H1 (cell line): ENCODE data around the gene TSC22D1. TPM values are rescaled to one million over a fixed set of nuclear protein-coding genes. Genes with fewer than 3 reads are reported as not detected.

Experiments
- CTCF ChIA-PET: fragments of 300-600 bp; sonication (Branson Sonifier 250); formaldehyde crosslinking; loops from one replicate; lab custom pipeline; 2021; ENCODE audit not compliant: partially characterized antibody; lab: Charles Lee
- POLR2A ChIA-PET: fragments of 300-600 bp; sonication (Branson Sonifier 250); formaldehyde crosslinking; loops from one replicate; lab custom pipeline; 2021; ENCODE audit warnings: inconsistent platforms; ENCODE audit not compliant: partially characterized antibody; lab: Charles Lee
- DNase-seq, 2 experiments: peaks; one replicate each; pipeline versions ENCODE4 v3.0.0 to v3.0.0-alpha.2; 2010 to 2022; ENCODE audit warnings: low spot score in 2 of 2, low read depth in 1 of 2, mixed read lengths in 1 of 2
- FAIRE-seq: peaks from 2 replicates; lab custom pipeline; 2011; peaks lifted over from hg19 to GRCh38; lab: Jason Lieb, UNC
- H2AFZ ChIP-seq: 2 replicates; pipeline ENCODE4 v1.8.1; 2012; ENCODE audit warnings: low read length, inconsistent platforms
- H2AK5ac ChIP-seq: 2 replicates; pipeline ENCODE4 v1.6.1; 2013; ENCODE audit warnings: low read depth, low read length
- H2BK120ac ChIP-seq: replicated peaks from 2 replicates; pipeline ENCODE3; 2013; ENCODE audit warnings: low read depth, low read length, inconsistent platforms
- H2BK12ac ChIP-seq: 2 replicates; pipeline ENCODE4 v1.6.1; 2013; ENCODE audit warnings: low read depth, low read length
- H2BK15ac ChIP-seq: 2 replicates; pipeline ENCODE4 v1.6.1; 2013; ENCODE audit warnings: low read length
- H2BK20ac ChIP-seq: 2 replicates; pipeline ENCODE4 v1.6.1; 2013; ENCODE audit warnings: low read length
- H2BK5ac ChIP-seq: 2 replicates; pipeline ENCODE4 v1.6.1; 2013; ENCODE audit warnings: low read depth, low read length
- H3K14ac ChIP-seq: 2 replicates; pipeline ENCODE4 v1.6.1; 2013; ENCODE audit warnings: inconsistent platforms; ENCODE audit not compliant: insufficient read length
- H3K18ac ChIP-seq: 2 replicates; pipeline ENCODE4 v1.6.1; 2013; ENCODE audit warnings: low read length; ENCODE audit errors: extremely low read depth
- H3K23ac ChIP-seq: 2 replicates; pipeline ENCODE4 v1.6.1; 2013; ENCODE audit warnings: inconsistent platforms; ENCODE audit not compliant: insufficient read length
- H3K23me2 ChIP-seq: 2 replicates; pipeline ENCODE4 v1.6.1; 2013; ENCODE audit warnings: low read depth, low read length
- H3K27ac ChIP-seq: 2 replicates; pipeline ENCODE4 v1.6.1; 2011; ENCODE audit warnings: low read depth, low read length, inconsistent platforms
- H3K27me3 ChIP-seq, 4 experiments: replicated peaks in 1 of 4; 1 replicate in 1 of 4; 2 replicates in 3 of 4; pipeline versions ENCODE4 v1.6.1 to v1.8.1; 2011 to 2013; ENCODE audit warnings: low read length in 3 of 4, mild to moderate bottlenecking in 3 of 4, inconsistent platforms in 2 of 4, mixed read lengths in 2 of 4, moderate library complexity in 1 of 4; ENCODE audit not compliant: control insufficient read depth in 3 of 4, insufficient read depth in 3 of 4; ENCODE audit errors: extremely low read depth in 1 of 4
- H3K36me3 ChIP-seq, 4 experiments: 2 replicates each; pipeline versions ENCODE4 v1.6.1 to v1.8.1; 2011 to 2013; ENCODE audit warnings: mild to moderate bottlenecking in 4 of 4, low read length in 3 of 4, moderate library complexity in 2 of 4, control low read depth in 1 of 4, inconsistent platforms in 1 of 4; ENCODE audit not compliant: insufficient read depth in 4 of 4, control insufficient read depth in 2 of 4
- H3K4ac ChIP-seq: replicated peaks from 2 replicates; pipeline ENCODE3; 2013; ENCODE audit warnings: low read length, low read depth, mixed read lengths, inconsistent platforms; ENCODE audit not compliant: insufficient read length
- H3K4me1 ChIP-seq, 4 experiments: replicated peaks in 1 of 4; 1 replicate in 1 of 4; 2 replicates in 3 of 4; pipeline versions ENCODE4 v1.6.1 to v1.8.1; 2011 to 2013; ENCODE audit warnings: low read length in 3 of 4, inconsistent platforms in 2 of 4, mixed read lengths in 1 of 4; ENCODE audit not compliant: insufficient read depth in 4 of 4, control insufficient read depth in 3 of 4
- H3K4me2 ChIP-seq, 2 experiments: 2 replicates each; pipeline versions ENCODE4 v1.6.1 to v1.8.1; 2011 to 2013; ENCODE audit warnings: low read depth in 2 of 2, low read length in 2 of 2, control low read depth in 1 of 2, inconsistent platforms in 1 of 2, mild to moderate bottlenecking in 1 of 2; ENCODE audit not compliant: insufficient read depth in 1 of 2
- H3K4me3 ChIP-seq, 4 experiments: fragments of 200-600, 300-600 bp in 1 of 4; sonication (generic), shearing (Covaris generic), sonication (Bioruptor Twin) in 1 of 4; 2 replicates each; pipeline versions ENCODE4 v1.5.1 to v1.8.1; 2011 to 2016; ENCODE audit warnings: low read length in 4 of 4, low read depth in 3 of 4, control low read depth in 2 of 4, inconsistent platforms in 2 of 4, mild to moderate bottlenecking in 2 of 4, mixed read lengths in 1 of 4, moderate library complexity in 1 of 4; ENCODE audit not compliant: insufficient read depth in 2 of 4; ENCODE audit errors: extremely low read depth in 1 of 4
- H3K56ac ChIP-seq: replicated peaks from 2 replicates; pipeline ENCODE3; 2013; ENCODE audit warnings: low read depth, mild to moderate bottlenecking, mixed read lengths, low read length, inconsistent platforms; ENCODE audit not compliant: insufficient read length
- H3K79me1 ChIP-seq: 2 replicates; pipeline ENCODE4 v1.6.1; 2013; ENCODE audit warnings: low read depth, low read length, control low read depth
- H3K79me2 ChIP-seq, 2 experiments: 2 replicates each; pipeline versions ENCODE4 v1.6.1 to v1.8.1; 2012 to 2013; ENCODE audit warnings: low read length in 2 of 2, mild to moderate bottlenecking in 2 of 2, inconsistent platforms in 1 of 2; ENCODE audit not compliant: insufficient read depth in 2 of 2, control insufficient read depth in 1 of 2
- H3K9ac ChIP-seq, 4 experiments: replicated peaks in 1 of 4; 1 replicate in 1 of 4; 2 replicates in 3 of 4; pipeline versions ENCODE4 v1.6.1 to v1.8.1; 2011 to 2013; ENCODE audit warnings: low read depth in 3 of 4, low read length in 3 of 4, control low read depth in 2 of 4, mild to moderate bottlenecking in 2 of 4, moderate library complexity in 2 of 4, inconsistent platforms in 1 of 4; ENCODE audit errors: extremely low read depth in 1 of 4
- H3K9me3 ChIP-seq, 2 experiments: 2 replicates each; pipeline versions ENCODE4 v1.6.1 to v1.8.1; 2012 to 2013; ENCODE audit warnings: mild to moderate bottlenecking in 2 of 2, moderate library complexity in 2 of 2, control low read depth in 1 of 2, inconsistent platforms in 1 of 2, low read depth in 1 of 2, low read length in 1 of 2, mixed read lengths in 1 of 2; ENCODE audit not compliant: insufficient read depth in 2 of 2
- H4K20me1 ChIP-seq, 2 experiments: replicated peaks in 1 of 2; 2 replicates each; pipeline versions ENCODE3 to v1.8.1; 2011 to 2013; ENCODE audit warnings: inconsistent platforms in 2 of 2, low read length in 2 of 2, mild to moderate bottlenecking in 1 of 2; ENCODE audit not compliant: insufficient read depth in 2 of 2, control insufficient read depth in 1 of 2
- H4K5ac ChIP-seq: 2 replicates; pipeline ENCODE4 v1.6.1; 2013; ENCODE audit warnings: low read length, low read depth, mixed read lengths, inconsistent platforms; ENCODE audit not compliant: insufficient read length
- H4K8ac ChIP-seq: 2 replicates; pipeline ENCODE4 v1.8.0; 2013; ENCODE audit warnings: mild to moderate bottlenecking, moderate library complexity, low read length, inconsistent platforms; ENCODE audit not compliant: insufficient read depth; ENCODE audit errors: extremely low read depth
- H4K91ac ChIP-seq: replicated peaks from 2 replicates; pipeline ENCODE3; 2013; ENCODE audit warnings: low read length, mixed read lengths, inconsistent platforms; ENCODE audit not compliant: insufficient read length
- BRCA1 ChIP-seq: IDR thresholded peaks from 2 replicates; pipeline ENCODE4 v1.6.1; 2012; ENCODE audit warnings: low read depth, low read length, improper control_type of control experiment
- CREB1 ChIP-seq: IDR thresholded peaks from 2 replicates; pipeline ENCODE4 v1.6.1; 2012; ENCODE audit warnings: inconsistent platforms
- E2F6 ChIP-seq: IDR thresholded peaks from 2 replicates; pipeline ENCODE4 v1.6.1; 2012; ENCODE audit warnings: inconsistent platforms
- KDM1A ChIP-seq: fragments of 200-600, 300-600 bp; sonication (generic); IDR thresholded peaks from 2 replicates; pipeline ENCODE4 v1.7.1; 2016; ENCODE audit warnings: mild to moderate bottlenecking, low read length, borderline replicate concordance
- KDM4A ChIP-seq: IDR thresholded peaks from one replicate; pipeline ENCODE4 v1.7.1; 2012; ENCODE audit warnings: low read depth, mild to moderate bottlenecking, moderate library complexity, low read length, inconsistent platforms; ENCODE audit not compliant: severe bottlenecking
- NRF1 ChIP-seq: IDR thresholded peaks from 2 replicates; pipeline ENCODE4 v1.6.1; 2011; ENCODE audit warnings: mild to moderate bottlenecking, low read depth, low read length, improper control_type of control experiment
- POU5F1 ChIP-seq: IDR thresholded peaks from 2 replicates; pipeline ENCODE4 v1.6.1; 2011; ENCODE audit warnings: low read depth, mild to moderate bottlenecking, low read length, moderate library complexity
- SIX5 ChIP-seq: IDR thresholded peaks from 2 replicates; pipeline ENCODE4 v1.6.1; 2011; ENCODE audit warnings: mild to moderate bottlenecking, low read depth, low read length
- USF2 ChIP-seq: IDR thresholded peaks from 2 replicates; pipeline ENCODE4 v1.6.1; 2011; ENCODE audit warnings: low read length, improper control_type of control experiment
- WGBS, 2 experiments: shearing (Covaris generic) in 1 of 2; methylation state at CpG; one replicate each; pipeline versions ENCODE4 v1.1.6 to v1.1.7; 2013 to 2015; ENCODE audit warnings: low lambda C conversion rate in 2 of 2, mixed read lengths in 2 of 2, inconsistent platforms in 1 of 2, low coverage in 1 of 2, missing lambda C conversion rate in 1 of 2; ENCODE audit not compliant: insufficient replicate concordance in 2 of 2, insufficient coverage in 1 of 2, insufficient read length in 1 of 2; ENCODE audit errors: extremely low coverage in 1 of 2, missing lambda C conversion rate in 1 of 2; 5-methylcytosine and 5-hydroxymethylcytosine counted together
- polyA plus RNA-seq, 7 experiments: library from polyadenylated mRNA; depleted of rRNA in 3 of 7; stranded (reverse) in 5 of 7; unstranded in 2 of 7; fragments of >200 nt in 5 of 7; fragments of 200-250 nt in 2 of 7; gene quantifications; 1 replicate in 5 of 7; 2 replicates in 1 of 7; 4 replicates in 1 of 7; pipeline versions ENCODE4 v1.2.1 to v1.2.3, GENCODE V29; 2011 to 2013; ENCODE audit warnings: missing spikeins in 2 of 7, mixed read lengths in 2 of 7
- total RNA-seq: library from RNA; stranded (reverse); fragmentation: NEBNext Ultra II Directional; extraction: Animal tissue kit (Norgen Biotek cat#: 25700); gene quantifications from 2 replicates; pipeline ENCODE4 v1.2.1, GENCODE V29; 2021

Gene TSC22D1
- total and polyA plus RNA-seq, 2 of the 8 experiments (the other 6 are each of a cell fraction or from before 2014, with no cell fraction given): 52.6 to 80.9 TPM

GRCh38 chr13:44540761-44541434, 35.2 kb downstream of the TSC22D1 start:
- Histone ChIP-seq H3K79me1 (no peaks in the 10 kb centered on the region), H2BK12ac (no peak overlapping the region), H3K4me2 (no peak overlapping the region), H3K23ac (no peak overlapping the region), H3K4me1 (no peaks in the 10 kb centered on the region), H3K23me2 (no peaks in the 10 kb centered on the region), H3K9me3 (no peaks in the 10 kb centered on the region), H3K36me3 (peaks cover 0 to 34% (median 1%) of the 10 kb centered on the region in 4 experiments; a peak in 5 of 8 replicates), H4K5ac (no peak overlapping the region), H2AK5ac (no peak overlapping the region), H2AFZ (no peak overlapping the region), H3K79me2 (peaks cover 0 to 42% of the 10 kb centered on the region in 2 experiments; a peak in 2 of 4 replicates), H3K18ac (no peak overlapping the region), H3K27me3 (no peaks in the 10 kb centered on the region), H2BK15ac (no peak overlapping the region), H3K27ac (no peak overlapping the region), H4K8ac (no peak overlapping the region), H2BK20ac (no peak overlapping the region), H4K91ac (no peak overlapping the region), H3K4ac (no peak overlapping the region), H3K9ac (no peak overlapping the region), H3K56ac (no peak overlapping the region), H4K20me1 (peaks cover 0 to 2% of the 10 kb centered on the region in 2 experiments), H2BK120ac (peak overlapping the region; percentile 54), H2BK5ac (no peak overlapping the region), H3K4me3 (no peak overlapping the region), H3K14ac (no peak overlapping the region)
- ChIA-PET POLR2A (interaction anchor here (1.1 kb wide), 1 partner anchor 11 kb away, joined by 4 read pairs; no protein-coding TSS in a partner anchor), CTCF (interaction anchor here (0.9 to 2.0 kb wide), 5 partner anchors 10 to 110 kb away, joined by 3 to 8 read pairs (median 5); no protein-coding TSS in a partner anchor)
- DNase-seq (no peak), FAIRE-seq (no peak)
- 96% methylated on average over 4 of the region's 4 CpGs; no CpG with 5 or more reads in 1 of the 2 experiments for WGBS, 2 experiments
- TF ChIP-seq KDM4A: no peak
- TF ChIP-seq E2F6: no peak
- TF ChIP-seq BRCA1: no peak
- TF ChIP-seq SIX5: no peak
- TF ChIP-seq POU5F1: no peak
- no peak for TF ChIP-seq NRF1
- TF ChIP-seq CREB1: no peak
- TF ChIP-seq KDM1A: no peak
- TF ChIP-seq USF2: no peak
